GM11168 (cell line): Measurements from ENCODE around the gene CFAP45.

Source experiments
- in situ Hi-C: fragments of 300-500 bp; cut with MboI; formaldehyde crosslinking; loops from one replicate; pipeline ENCODE4 v1.12.0; 2022; ENCODE audit warnings: low sequenced_read_pairs; ENCODE audit not compliant: unreplicated experiment

The CFAP45 gene

DNA sequence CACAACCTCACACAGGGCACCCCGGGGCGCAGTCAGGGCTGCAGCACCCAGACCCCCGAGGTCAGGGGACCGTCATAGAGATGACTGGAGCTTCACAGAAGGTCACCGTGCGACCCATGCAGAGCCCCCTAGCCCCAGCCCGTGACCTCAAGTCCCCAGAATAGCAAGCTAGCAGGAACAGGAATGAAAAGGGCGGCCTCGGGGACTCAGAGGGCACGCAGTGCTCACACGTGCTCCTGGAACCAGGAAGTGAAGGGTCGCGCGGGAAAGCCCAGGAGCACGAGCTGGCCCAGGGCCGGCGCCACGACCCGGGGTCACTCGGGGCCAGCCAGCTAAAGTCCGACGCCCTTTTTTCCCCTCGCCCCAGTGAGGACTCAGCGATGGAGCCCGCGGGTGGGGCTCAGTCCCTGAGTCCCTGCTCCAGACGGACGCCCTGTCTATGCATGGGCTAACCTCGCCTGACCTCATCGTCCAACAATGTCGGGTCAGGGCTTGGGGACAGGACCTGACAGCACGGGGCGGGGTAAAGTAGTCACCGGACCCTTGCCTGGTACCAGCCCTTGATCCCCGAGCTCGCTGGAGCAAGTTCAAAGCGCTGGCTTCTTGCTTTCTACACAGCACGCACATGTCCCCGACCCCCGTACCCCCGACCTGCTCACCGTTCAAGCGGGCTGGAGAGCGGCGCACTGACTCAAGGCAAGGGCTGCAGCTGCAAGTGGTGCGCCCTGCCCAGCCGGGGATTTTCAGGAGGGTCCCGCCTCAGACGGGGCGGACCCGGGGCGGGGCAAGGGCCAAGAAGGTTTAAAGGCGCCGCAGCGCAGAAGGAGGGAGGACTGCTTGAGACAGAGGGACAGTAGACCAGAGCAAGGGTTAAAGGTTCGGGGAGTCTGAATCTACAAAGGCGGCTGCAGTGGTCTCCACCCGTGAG lies 25.1 kb upstream of the CFAP45 start, which contains the start of gene TAGLN2:
Gene TAGLN2, minus strand, starts transcription at position 717 of the 928 bp plus-strand sequence. CDS start 4,998 bp downstream, outside the sequence.
- in situ Hi-C loops: no loop called here

DNA sequence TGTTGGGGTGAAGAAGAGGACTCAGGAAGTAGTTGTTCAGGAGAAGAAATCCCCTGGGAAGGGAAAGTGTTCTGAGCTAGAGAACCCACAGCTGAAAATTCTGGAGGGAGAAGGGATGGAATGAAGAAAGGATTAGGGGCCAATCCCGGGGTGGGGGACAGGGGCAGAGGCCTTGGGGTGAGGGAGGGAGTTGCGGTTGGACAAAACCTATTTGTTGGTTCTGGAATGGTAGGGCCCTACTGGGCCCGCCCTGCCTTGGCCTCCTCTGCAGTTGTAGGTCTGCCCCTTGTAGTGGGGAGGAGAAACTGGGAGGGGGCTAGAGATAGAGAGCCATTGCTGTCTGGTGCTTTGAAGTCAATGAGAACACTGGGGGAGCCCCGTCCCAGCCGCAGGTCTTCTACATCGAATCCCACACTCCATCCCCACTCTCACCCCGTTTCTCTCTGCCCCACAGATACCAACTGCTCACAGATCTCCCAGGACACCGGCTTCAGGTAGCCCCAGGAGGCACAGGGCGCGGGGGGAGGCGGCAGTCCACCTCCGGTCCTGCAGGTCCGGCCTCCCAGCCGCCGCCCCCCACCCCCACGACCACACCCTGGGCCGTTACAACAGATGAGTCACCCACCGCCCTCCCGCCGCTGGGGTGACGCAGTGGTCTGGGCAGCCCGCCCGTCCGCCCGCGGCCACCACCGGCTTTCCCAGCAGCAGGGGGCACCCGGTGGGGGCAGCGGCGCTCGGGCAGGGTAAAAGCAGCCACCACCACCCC lies 24.2 kb upstream of the CFAP45 start:
- in situ Hi-C loops: no loop called here

DNA sequence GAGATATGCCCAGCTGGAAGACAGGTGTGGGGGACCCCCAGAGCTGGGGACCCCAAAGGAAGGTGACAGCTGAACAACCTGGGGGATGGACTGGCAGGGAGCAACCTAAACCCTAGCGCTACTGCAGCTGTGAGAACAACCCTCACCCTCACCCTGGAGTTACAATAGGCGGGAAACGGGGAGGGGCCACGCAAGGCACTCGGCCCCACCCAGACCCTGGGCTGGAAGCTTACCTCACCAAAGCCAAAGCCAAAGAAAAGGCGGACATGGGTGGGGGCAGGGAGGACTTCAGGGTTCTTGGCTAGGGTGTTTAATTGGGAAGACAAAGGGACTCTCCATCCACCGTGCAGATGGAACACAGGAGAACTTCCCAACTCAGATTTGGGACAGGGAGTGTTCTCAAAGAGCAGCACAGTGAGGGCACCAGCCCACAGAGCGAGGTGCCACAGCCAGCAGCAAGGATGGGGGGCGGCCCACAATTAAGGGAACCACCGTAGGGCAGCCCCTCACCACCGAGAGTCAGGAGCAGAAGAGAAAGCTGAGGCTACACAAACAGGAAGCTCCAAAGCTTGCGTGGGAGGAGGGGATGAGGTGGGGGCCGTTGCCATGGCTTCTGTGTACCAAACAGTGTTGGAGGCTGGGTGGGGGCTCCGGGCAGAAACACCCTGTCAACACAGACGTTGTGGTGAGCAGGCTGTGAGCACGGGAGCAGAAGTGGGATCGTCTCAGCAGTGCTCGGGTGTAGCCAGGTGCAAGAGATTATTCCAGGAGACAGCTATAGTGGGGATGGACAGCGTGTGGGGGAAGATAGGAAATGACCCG lies 23.4 kb upstream of the CFAP45 start:
- in situ Hi-C loops: no loop called here

DNA sequence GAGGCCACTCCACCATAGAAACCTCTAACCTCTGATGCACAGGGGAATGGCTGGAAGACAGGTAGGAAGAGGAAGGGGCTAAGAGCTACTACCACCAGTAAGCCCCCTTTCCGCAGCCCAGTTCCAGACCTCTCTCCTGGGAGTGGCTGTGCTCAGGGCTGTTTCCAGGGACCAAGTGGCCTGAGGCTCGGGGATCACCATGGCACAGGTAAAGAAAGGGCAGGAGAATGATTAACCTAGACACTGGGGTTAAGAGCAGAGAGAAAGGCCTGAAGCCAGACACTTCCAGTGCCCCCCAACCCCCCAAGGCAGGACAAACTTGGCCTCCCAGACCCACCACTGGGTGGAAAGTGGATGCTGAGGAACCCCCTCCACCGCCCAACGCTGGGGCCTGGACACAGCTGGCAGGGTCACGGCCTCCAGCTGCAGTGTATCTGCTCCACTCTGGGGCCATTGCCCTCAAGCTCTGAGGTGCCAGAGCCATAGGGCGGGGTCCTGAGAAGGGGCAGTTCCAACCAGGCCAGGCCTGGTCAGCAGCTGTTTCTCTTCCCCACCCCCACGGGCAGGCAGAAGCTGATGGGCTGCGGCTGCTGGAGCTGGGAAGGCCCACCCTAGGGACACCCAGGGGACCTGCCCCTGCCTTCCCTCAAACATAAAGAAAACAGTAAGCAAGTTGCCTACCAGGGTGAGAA lies 22.7 kb upstream of the CFAP45 start:
- in situ Hi-C loops: no loop called here

DNA sequence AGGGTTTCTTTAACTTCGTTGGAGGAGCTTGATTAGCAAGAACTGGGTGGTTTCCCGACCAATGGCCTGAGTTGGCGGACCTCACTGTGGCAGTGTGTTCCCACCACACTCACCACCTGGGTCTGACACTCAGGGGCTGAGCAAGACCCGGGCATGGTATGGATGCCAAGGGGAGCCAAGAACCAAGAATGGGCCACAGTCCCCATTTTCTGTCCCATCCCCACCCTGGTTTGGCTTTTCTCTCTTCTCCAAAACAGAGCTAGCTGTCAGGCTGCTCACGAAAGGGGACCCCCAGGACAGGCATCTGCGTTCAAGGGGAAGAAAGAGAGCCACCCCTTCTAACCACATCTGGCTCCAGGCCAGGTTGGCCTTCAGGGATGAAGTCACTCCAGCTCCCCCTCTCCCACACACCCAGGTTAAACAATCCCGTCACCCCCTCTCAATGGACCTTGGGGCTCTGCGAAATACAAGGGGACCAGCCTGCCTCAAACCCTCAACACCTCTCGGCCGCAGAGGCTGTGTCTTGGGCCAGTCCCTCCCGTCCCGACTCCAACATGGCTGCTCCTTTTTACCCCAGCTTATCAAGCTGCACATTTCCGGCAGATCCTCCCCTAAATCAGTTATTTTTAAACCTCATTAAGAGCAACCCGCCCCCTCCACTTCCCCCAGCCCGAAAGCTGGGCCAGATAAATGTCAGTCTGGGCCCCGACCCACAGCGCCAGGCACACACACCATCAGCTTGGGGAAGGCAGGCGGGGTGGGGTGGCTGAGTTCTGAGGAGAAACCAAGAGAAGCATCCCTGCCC lies 21.9 kb upstream of the CFAP45 start:
- in situ Hi-C loops: no loop called here

DNA sequence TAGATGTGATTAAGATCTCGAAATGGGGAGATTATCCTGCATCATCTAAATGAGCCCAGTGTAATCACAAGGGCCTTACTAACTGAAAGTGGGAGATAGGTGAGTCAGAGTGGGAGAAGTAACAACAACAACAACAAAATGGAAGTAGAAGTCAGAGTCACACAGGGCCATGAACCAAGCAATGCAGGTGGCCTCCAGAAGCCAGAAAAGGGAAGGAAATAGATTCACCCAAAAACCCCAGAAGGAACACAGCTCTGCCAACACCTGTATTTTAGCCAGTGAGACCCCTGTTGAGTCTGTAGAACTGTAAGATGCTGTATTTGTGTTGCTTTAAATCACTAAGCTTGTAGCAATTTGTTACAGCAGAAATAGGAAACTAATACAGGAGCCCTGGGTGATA lies 21.3 kb upstream of the CFAP45 start:
- in situ Hi-C loops: no loop called here

DNA sequence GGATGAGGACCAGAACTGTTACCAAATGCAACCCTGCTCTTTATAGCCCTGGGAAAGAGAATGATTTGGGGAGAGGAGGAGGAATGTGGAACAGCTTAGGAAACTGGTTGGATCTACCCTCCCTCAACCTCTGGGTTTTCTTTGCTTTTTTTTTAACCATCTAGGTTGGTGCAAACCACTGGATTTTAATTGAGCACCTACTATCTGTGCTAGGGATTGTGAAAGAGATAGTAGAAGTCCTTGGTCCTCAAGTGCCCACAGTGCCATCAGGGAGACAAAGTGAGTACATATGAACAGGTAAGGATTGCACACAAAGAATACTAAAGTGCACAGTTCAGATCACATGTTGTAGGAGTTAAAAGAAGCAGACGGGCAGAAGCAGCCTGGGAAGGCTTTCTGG lies 20.7 kb upstream of the CFAP45 start:
- in situ Hi-C loops: no loop called here

DNA sequence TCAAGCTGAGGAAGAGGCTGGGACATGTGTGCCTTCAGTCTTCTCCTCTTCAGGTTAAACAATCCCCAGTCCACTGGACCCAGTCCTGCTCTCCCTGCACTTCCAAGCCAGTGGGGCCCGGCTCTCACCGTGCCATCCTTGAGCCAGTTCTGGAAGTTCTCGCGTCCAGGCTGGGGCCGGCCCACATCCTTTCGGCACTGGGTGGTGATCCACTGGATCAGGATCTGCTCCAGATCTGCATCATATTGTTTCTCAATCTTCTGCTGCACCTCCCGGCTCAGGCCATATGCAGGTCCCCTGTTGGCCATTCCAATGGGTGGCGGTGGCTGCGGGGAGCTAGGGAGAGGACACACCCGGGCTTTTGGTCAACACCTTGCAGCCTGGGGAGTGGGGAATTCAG lies 20.2 kb upstream of the CFAP45 start:
- in situ Hi-C loops: no loop called here

DNA sequence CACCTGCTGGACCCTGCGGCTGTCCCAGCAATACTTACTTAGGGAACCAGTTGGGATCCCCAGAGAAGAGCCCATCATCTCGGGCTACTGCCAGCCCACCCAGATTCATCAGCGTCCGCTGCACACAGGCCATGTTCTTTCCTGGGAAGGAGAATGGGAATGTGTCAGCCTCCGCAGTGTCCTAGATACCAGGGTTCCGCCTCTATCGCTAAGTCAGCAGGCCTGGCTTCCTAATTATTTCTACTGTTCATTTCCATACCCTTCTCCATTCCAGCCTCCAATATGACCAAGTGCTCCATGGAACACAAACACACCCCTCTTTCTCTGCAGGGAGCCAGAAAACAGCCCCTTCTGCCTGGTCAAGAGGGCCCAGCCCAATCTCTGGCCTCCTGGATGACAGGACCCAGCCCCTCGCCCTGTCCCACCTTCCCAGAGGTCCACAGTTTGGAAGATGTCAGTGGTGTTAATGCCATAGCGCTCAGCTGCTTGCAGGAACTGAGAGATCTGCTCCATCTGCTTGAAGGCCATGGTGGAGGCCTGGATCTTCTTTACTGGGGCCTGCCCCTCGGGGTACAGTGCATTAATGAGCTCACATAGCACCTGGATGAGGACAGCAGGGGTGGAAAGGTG lies 19.4 kb upstream of the CFAP45 start:
- in situ Hi-C loops: no loop called here

DNA sequence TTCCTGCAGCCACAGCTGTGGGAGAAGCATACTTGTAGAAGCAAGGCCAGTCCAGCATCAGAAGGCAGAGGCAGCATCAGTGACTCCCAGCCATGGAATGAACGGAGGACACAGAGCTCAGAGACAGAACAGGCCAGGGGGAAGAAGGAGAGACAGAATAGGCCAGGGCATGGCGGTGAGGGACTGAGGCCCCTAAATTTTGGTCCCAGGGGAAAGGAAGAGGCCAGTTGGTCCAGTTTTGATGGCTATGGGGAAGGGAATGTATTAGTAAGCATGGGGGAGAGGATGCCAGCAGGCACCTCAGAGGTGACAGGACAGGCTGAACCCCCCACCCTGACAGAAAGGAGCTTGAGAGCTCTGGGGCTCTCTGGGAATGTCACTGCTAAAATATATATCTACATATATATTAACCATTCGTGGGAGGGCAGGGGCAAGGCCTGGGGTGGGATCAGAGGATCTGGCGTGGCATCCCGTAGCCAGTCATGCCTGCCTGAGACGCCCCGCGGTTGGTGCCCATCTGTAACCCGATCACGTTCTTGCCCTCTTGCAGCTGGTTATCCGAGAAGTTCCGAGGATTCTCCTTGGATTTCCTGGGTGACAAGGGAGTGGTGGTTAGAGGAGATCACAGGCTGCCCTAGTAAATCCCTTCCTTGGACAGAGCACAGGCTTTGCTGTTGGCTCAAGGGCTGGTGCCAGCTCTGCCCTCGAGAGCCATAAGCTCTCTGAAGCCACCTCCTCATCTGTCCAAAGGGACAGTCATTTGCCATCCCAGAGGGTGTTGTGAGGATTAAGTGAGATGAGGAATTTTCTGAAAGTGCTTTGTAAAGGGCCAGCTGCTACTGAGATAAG lies 18.6 kb upstream of the CFAP45 start:
- in situ Hi-C loops: no loop called here

DNA sequence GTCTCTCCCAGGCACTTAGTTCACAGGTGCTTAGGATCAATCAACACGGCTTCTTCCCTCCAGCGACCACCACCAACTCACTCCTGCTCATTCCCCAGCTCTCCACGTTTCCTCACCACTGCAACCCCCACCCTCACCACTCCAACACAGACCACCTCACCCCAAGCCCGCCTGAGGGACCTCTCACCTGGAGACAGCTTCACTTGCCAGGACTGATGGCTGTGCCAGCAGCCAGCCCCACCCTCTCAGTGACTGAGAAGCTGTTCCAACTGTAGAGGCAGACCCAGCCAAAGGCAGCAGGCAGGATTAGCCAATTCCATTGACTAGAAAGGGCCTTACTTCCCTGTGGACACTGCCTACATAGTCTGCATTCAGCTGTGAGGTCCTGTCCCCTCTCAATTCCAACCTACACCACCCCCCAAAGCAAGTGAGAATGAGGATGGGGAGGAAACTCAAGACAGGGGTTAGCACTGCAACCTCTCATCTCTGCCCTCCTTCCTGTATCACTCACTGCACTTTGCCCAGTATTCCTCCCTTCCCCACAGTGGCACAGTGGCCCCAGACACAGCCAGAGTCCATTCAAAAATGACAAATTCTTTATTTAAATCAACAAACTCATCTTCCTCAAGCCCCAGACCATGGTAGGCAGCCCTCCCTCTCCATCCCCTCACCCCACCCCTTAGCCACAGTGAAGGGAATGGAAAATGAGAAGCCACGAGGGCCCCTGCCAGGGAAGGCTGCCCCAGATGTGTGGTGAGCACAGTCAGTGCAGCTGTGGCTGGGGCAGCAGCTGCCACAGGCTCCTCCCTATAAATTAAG lies 17.8 kb upstream of the CFAP45 start:
- in situ Hi-C loops: no loop called here

DNA sequence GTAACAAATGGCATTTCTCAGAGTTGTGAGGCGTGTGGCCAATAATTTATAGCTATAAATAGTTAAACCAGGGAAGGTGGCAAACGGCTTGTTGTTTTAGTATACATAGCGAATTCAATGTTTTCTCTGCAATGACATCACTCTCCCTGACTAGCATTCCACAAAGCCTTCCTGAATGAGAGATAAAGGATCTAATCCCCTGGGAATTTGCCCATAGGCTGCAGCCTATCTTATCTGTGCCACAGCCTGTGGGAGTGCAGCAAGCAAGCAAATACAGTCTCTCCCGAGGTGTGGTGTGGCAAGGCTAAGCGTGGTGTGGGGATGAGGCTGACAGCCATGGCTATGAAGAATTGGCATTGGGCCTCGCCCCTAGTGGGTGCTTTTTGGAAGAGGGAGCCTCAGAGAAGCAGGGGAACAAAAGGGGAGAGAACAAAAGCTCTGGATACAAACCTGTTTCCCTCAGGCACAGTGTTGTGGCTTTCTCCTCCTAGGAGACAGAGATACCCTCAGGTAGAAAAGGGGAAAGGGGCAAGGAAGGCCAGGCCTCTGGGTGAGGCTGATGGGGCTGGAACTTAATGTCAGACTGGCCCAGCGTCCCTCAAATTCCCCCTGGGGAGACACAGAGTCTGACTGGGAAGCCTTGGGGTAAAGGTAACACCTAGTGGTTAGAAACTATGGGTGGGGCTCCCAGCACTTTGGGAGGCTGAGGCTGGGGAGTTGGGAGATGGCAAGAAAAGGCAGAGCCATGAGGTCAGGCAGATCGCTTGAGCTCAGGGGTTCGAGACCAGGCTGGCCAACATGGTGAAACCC lies 16.5 kb upstream of the CFAP45 start:
- in situ Hi-C loops: no loop called here

DNA sequence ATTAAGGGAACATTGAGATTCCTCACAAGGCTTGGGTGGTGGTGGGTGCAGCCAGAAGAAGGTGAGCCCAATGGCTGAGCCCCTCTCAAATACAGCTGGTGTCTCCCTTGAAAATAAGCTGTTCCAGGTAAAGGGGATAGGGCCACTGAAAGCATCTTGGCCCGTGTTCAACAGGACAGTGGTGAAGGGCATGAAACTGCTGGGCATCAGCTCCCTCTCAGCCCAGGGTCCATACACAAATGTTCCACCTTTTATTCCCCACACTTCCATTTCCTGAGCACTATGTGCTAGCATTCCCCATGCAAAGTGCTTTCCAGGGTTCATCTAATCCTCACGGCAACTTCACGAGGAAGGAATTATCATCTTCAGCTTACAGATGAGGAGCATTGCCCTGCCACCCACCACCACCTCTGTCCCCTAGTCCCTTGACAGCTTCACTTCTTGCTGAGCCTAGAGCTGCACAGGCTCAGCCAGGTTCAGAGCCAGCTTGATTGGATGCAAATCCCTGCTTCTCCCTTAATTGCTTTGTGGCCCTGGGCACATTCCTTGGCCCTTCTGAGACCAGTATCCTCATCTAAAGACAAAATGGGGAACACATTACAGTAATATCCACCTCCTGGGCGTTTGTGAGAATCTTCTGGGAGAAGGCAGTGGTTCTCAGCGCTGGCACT lies 15.7 kb upstream of the CFAP45 start:
- in situ Hi-C loops: no loop called here

DNA sequence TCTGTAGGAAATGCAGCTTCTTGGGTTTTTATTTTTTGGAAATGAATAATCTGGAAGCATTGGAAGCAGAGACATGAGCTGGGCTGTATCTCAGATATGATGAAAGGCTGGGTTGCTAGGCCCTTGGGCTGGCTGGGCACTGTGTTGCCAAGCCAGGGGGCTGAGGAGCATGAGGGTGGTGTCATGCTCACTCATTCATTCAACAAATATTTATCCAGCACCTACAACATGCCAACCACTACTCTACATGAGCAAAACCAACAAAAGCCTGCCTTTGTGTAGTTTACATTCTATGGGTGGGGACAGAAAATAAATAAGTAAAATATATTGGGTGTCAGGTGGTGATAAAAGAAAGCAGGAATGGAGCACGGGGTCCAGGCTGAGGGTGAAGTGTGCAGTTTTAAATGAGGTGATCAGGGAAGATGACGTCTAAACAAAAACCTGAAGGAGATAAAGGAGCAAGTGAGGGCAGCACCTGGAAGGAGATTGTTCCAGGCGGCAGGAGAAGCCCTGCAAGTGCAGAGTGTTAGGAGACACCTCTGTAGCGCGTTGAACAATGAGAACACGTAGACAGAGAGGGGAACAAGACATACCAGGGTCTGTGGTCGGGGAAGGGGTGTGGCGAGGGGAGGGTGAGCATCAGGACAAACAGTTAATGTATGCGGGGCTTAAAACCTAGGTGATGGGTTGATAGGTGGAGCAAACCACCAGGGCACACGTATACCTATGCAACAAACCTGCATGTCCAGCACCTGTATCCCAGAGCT lies 14.5 kb upstream of the CFAP45 start:
- in situ Hi-C loops: no loop called here
